ENCODE measurements around the gene ABLIM1. TPM values are rescaled to one million over a fixed set of nuclear protein-coding genes. Genes with fewer than 3 reads are reported as not detected.

The ABLIM1 gene
- total and polyA plus RNA-seq, 4 donors: 20.0 to 135 (median 59.9) TPM

GRCh38 chr10:114683162-114683561 is 25.1 kb upstream of the ABLIM1 start:
- Histone ChIP-seq H3K9me3 (ENCODE audit: control insufficient read depth in 4 of 4, insufficient read depth in 3 of 4, low read length in 3 of 4) (peaks cover 0 to 1% (median 0%) of the 10 kb centered on the region in 4 donors), H3K4me3 (peak overlapping the region; percentile 67), H3K9ac (ENCODE audit: insufficient read depth in 1 of 2, low read length in 2 of 2) (no peak overlapping the region), H3K27ac (ENCODE audit: low read depth in 1 of 2, low read length in 1 of 2) (peak overlapping the region; percentile 91 to 92), H3K4me1 (ENCODE audit: control insufficient read depth in 5 of 5, insufficient read depth in 5 of 5, low read length in 5 of 5) (peaks cover 15 to 70% (median 30%) of the 10 kb centered on the region in 5 donors), H3K27me3 (ENCODE audit: control insufficient read depth in 3 of 3, insufficient read depth in 3 of 3, low read length in 2 of 3) (no peaks in the 10 kb centered on the region), H3K36me3 (ENCODE audit: control insufficient read depth in 4 of 4, insufficient read depth in 4 of 4, low read length in 4 of 4) (no peaks in the 10 kb centered on the region)
- DNase-seq (no peak), ATAC-seq (ENCODE audit: insufficient read depth, low FRiP score) (peak; percentile 24)
- TF ChIP-seq CTCF (IDR thresholded peaks at IDR 0.05; ENCODE audit: control extremely low read depth, extremely low read depth): no peak
- WGBS, 2 donors: 45 to 61% methylated on average over 10 of the region's 10 CpGs

- no peaks in the 10 kb centered on the region for H3K36me3 ChIP-seq (ENCODE audit: control insufficient read depth in 4 of 4, insufficient read depth in 4 of 4, low read length in 4 of 4)
- no peaks in the 10 kb centered on the region for H3K27me3 ChIP-seq (ENCODE audit: control insufficient read depth in 3 of 3, insufficient read depth in 3 of 3, low read length in 2 of 3)
- peak overlapping the region in 1 of 2 donors; percentile 60 for H3K9ac ChIP-seq (ENCODE audit: insufficient read depth in 1 of 2, low read length in 2 of 2)
- no peak for TF ChIP-seq CTCF (IDR thresholded peaks at IDR 0.05; ENCODE audit: control extremely low read depth, extremely low read depth)
- ATAC-seq (ENCODE audit: insufficient read depth, low FRiP score) (no peak), DNase-seq (peak in 2 of 3 donors; percentile 50 to 64)
- H3K27ac ChIP-seq (ENCODE audit: low read depth in 1 of 2, low read length in 1 of 2): peak overlapping the region in 1 of 2 donors; percentile 92
- 14 to 46% methylated on average over 4 of the region's 4 CpGs for WGBS, 2 donors
- peaks cover 15 to 74% (median 27%) of the 10 kb centered on the region in 5 donors for H3K4me1 ChIP-seq (ENCODE audit: control insufficient read depth in 5 of 5, insufficient read depth in 5 of 5, low read length in 5 of 5)
- peaks cover 0 to 1% (median 0%) of the 10 kb centered on the region in 4 donors for H3K9me3 ChIP-seq (ENCODE audit: control insufficient read depth in 4 of 4, insufficient read depth in 3 of 4, low read length in 3 of 4)
- H3K4me3 ChIP-seq: no peak overlapping the region
Observed at GRCh38 chr10:114682532-114682931, 24.5 kb upstream of the ABLIM1 start.

- DNase-seq (peak in 2 of 3 donors; percentile 76 to 77), ATAC-seq (ENCODE audit: insufficient read depth, low FRiP score) (no peak)
- Histone ChIP-seq H3K9me3 (ENCODE audit: control insufficient read depth in 4 of 4, insufficient read depth in 3 of 4, low read length in 3 of 4) (peaks cover 0 to 1% (median 0%) of the 10 kb centered on the region in 4 donors), H3K27me3 (ENCODE audit: control insufficient read depth in 3 of 3, insufficient read depth in 3 of 3, low read length in 2 of 3) (no peaks in the 10 kb centered on the region), H3K4me1 (ENCODE audit: control insufficient read depth in 5 of 5, insufficient read depth in 5 of 5, low read length in 5 of 5) (peaks cover 15 to 74% (median 23%) of the 10 kb centered on the region in 5 donors), H3K9ac (ENCODE audit: insufficient read depth in 1 of 2, low read length in 2 of 2) (no peak overlapping the region), H3K27ac (ENCODE audit: low read depth in 1 of 2, low read length in 1 of 2) (peak overlapping the region in 1 of 2 donors; percentile 92), H3K4me3 (no peak overlapping the region), H3K36me3 (ENCODE audit: control insufficient read depth in 4 of 4, insufficient read depth in 4 of 4, low read length in 4 of 4) (no peaks in the 10 kb centered on the region)
- TF ChIP-seq CTCF (IDR thresholded peaks at IDR 0.05; ENCODE audit: control extremely low read depth, extremely low read depth): no peak
- 50 to 71% methylated on average over 3 of the region's 3 CpGs for WGBS, 2 donors
Observed at GRCh38 chr10:114682121-114682520, 24.0 kb upstream of the ABLIM1 start.

GRCh38 chr10:114681542-114681941 is 23.5 kb upstream of the ABLIM1 start:
- Histone ChIP-seq H3K27me3 (ENCODE audit: control insufficient read depth in 3 of 3, insufficient read depth in 3 of 3, low read length in 2 of 3) (no peaks in the 10 kb centered on the region), H3K9me3 (ENCODE audit: control insufficient read depth in 4 of 4, insufficient read depth in 3 of 4, low read length in 3 of 4) (peaks cover 0 to 1% (median 0%) of the 10 kb centered on the region in 4 donors), H3K9ac (ENCODE audit: insufficient read depth in 1 of 2, low read length in 2 of 2) (no peak overlapping the region), H3K4me3 (no peak overlapping the region), H3K27ac (ENCODE audit: low read depth in 1 of 2, low read length in 1 of 2) (peak overlapping the region; percentile 79 to 92), H3K4me1 (ENCODE audit: control insufficient read depth in 5 of 5, insufficient read depth in 5 of 5, low read length in 5 of 5) (peaks cover 15 to 74% (median 24%) of the 10 kb centered on the region in 5 donors), H3K36me3 (ENCODE audit: control insufficient read depth in 4 of 4, insufficient read depth in 4 of 4, low read length in 4 of 4) (no peaks in the 10 kb centered on the region)
- WGBS, 2 donors: 63 to 79% methylated on average over 5 of the region's 5 CpGs
- no peak for TF ChIP-seq CTCF (IDR thresholded peaks at IDR 0.05; ENCODE audit: control extremely low read depth, extremely low read depth)
- DNase-seq: peak in 1 of 3 donors; percentile 29
- no peak for ATAC-seq (ENCODE audit: insufficient read depth, low FRiP score)
